ENCODE results near the gene LIMK1.
"Not testable (repeated sequence)": the region's sequence is repeated elsewhere in the genome, so short reads cannot be mapped to it uniquely, and the experiment has no call there.

LIMK1 gene

GRCh38 chr7:74148491-74148890, 64.9 kb downstream of the LIMK1 start:
- Histone ChIP-seq H3K4me3 (ENCODE audit: low read depth, low read length) (no peak overlapping the region), H3K9ac (ENCODE audit: low read depth, low read length) (no peak overlapping the region), H3K36me3 (ENCODE audit: control insufficient read depth, insufficient read depth, low read length) (no peaks in the 10 kb centered on the region), H3K27me3 (ENCODE audit: control insufficient read depth, insufficient read depth, low read length) (no peaks in the 10 kb centered on the region), H3K9me3 (ENCODE audit: control insufficient read depth, insufficient read depth, low read length) (no peaks in the 10 kb centered on the region), H3K4me1 (ENCODE audit: control insufficient read depth, insufficient read depth, low read length) (no peaks in the 10 kb centered on the region)

GRCh38 chr7:74149071-74149470, 65.5 kb downstream of the LIMK1 start:
- Histone ChIP-seq H3K4me3 (ENCODE audit: low read depth, low read length) (no peak overlapping the region), H3K36me3 (ENCODE audit: control insufficient read depth, insufficient read depth, low read length) (no peaks in the 10 kb centered on the region), H3K4me1 (ENCODE audit: control insufficient read depth, insufficient read depth, low read length) (no peaks in the 10 kb centered on the region), H3K27me3 (ENCODE audit: control insufficient read depth, insufficient read depth, low read length) (no peaks in the 10 kb centered on the region), H3K9me3 (ENCODE audit: control insufficient read depth, insufficient read depth, low read length) (no peaks in the 10 kb centered on the region), H3K9ac (ENCODE audit: low read depth, low read length) (no peak overlapping the region)

- Histone ChIP-seq H3K9me3 (ENCODE audit: control insufficient read depth, insufficient read depth, low read length) (no peaks in the 10 kb centered on the region), H3K9ac (ENCODE audit: low read depth, low read length) (no peak overlapping the region), H3K4me1 (ENCODE audit: control insufficient read depth, insufficient read depth, low read length) (no peaks in the 10 kb centered on the region), H3K27me3 (ENCODE audit: control insufficient read depth, insufficient read depth, low read length) (no peaks in the 10 kb centered on the region), H3K36me3 (ENCODE audit: control insufficient read depth, insufficient read depth, low read length) (no peaks in the 10 kb centered on the region), H3K4me3 (ENCODE audit: low read depth, low read length) (no peak overlapping the region)
These were observed 66.0 kb downstream of the LIMK1 start for GRCh38 chr7:74149603-74150002.

- Histone ChIP-seq H3K4me1 (ENCODE audit: control insufficient read depth, insufficient read depth, low read length) (no peaks in the 10 kb centered on the region), H3K36me3 (ENCODE audit: control insufficient read depth, insufficient read depth, low read length) (no peaks in the 10 kb centered on the region), H3K9me3 (ENCODE audit: control insufficient read depth, insufficient read depth, low read length) (no peaks in the 10 kb centered on the region), H3K9ac (ENCODE audit: low read depth, low read length) (no peak overlapping the region), H3K4me3 (ENCODE audit: low read depth, low read length) (no peak overlapping the region), H3K27me3 (ENCODE audit: control insufficient read depth, insufficient read depth, low read length) (no peaks in the 10 kb centered on the region)
These were observed 70.1 kb downstream of the LIMK1 start for GRCh38 chr7:74153736-74154135.

- no peaks in the 10 kb centered on the region for H3K36me3 ChIP-seq (ENCODE audit: control insufficient read depth, insufficient read depth, low read length)
- no peak overlapping the region for H3K9ac ChIP-seq (ENCODE audit: low read depth, low read length)
These were observed 72.3 kb downstream of the LIMK1 start for GRCh38 chr7:74155810-74156395.

GRCh38 chr7:74157605-74158004, 74.0 kb downstream of the LIMK1 start:
- Histone ChIP-seq H3K36me3 (ENCODE audit: control insufficient read depth, insufficient read depth, low read length) (no peaks in the 10 kb centered on the region), H3K9me3 (ENCODE audit: control insufficient read depth, insufficient read depth, low read length) (no peaks in the 10 kb centered on the region), H3K4me1 (ENCODE audit: control insufficient read depth, insufficient read depth, low read length) (no peaks in the 10 kb centered on the region), H3K4me3 (ENCODE audit: low read depth, low read length) (no peak overlapping the region), H3K27me3 (ENCODE audit: control insufficient read depth, insufficient read depth, low read length) (no peaks in the 10 kb centered on the region), H3K9ac (ENCODE audit: low read depth, low read length) (no peak overlapping the region)

More at GRCh38 chr7:74155810-74156395, 72.3 kb downstream of the LIMK1 start:
- Histone ChIP-seq H3K4me1 (ENCODE audit: control insufficient read depth, insufficient read depth, low read length) (no peaks in the 10 kb centered on the region), H3K27me3 (ENCODE audit: control insufficient read depth, insufficient read depth, low read length) (no peaks in the 10 kb centered on the region), H3K9me3 (ENCODE audit: control insufficient read depth, insufficient read depth, low read length) (no peaks in the 10 kb centered on the region), H3K4me3 (ENCODE audit: low read depth, low read length) (no peak overlapping the region)

GRCh38 chr7:74164985-74165456, 81.4 kb downstream of the LIMK1 start:
- Histone ChIP-seq H3K9ac (ENCODE audit: low read depth, low read length) (no peak overlapping the region), H3K4me3 (ENCODE audit: low read depth, low read length) (no peak overlapping the region)

GRCh38 chr7:74165867-74166593, 82.4 kb downstream of the LIMK1 start:
- Histone ChIP-seq H3K9me3 (ENCODE audit: control insufficient read depth, insufficient read depth, low read length) (no peaks in the 10 kb centered on the region), H3K4me1 (ENCODE audit: control insufficient read depth, insufficient read depth, low read length) (no peaks in the 10 kb centered on the region), H3K36me3 (ENCODE audit: control insufficient read depth, insufficient read depth, low read length) (no peaks in the 10 kb centered on the region), H3K4me3 (ENCODE audit: low read depth, low read length) (no peak overlapping the region), H3K9ac (ENCODE audit: low read depth, low read length) (no peak overlapping the region), H3K27me3 (ENCODE audit: control insufficient read depth, insufficient read depth, low read length) (no peaks in the 10 kb centered on the region)

More at GRCh38 chr7:74164985-74165456, 81.4 kb downstream of the LIMK1 start:
- H3K27me3 ChIP-seq (ENCODE audit: control insufficient read depth, insufficient read depth, low read length), result no peaks in the 10 kb centered on the region
- no peaks in the 10 kb centered on the region for H3K36me3 ChIP-seq (ENCODE audit: control insufficient read depth, insufficient read depth, low read length)
- H3K9me3 ChIP-seq (ENCODE audit: control insufficient read depth, insufficient read depth, low read length), result no peaks in the 10 kb centered on the region
- no peaks in the 10 kb centered on the region for H3K4me1 ChIP-seq (ENCODE audit: control insufficient read depth, insufficient read depth, low read length)

- H3K4me3 ChIP-seq (ENCODE audit: low read depth, low read length); H3K9me3 ChIP-seq (ENCODE audit: control insufficient read depth, insufficient read depth, low read length); H3K4me1 ChIP-seq (ENCODE audit: control insufficient read depth, insufficient read depth, low read length); H3K9ac ChIP-seq (ENCODE audit: low read depth, low read length); H3K36me3 ChIP-seq (ENCODE audit: control insufficient read depth, insufficient read depth, low read length); H3K27me3 ChIP-seq (ENCODE audit: control insufficient read depth, insufficient read depth, low read length): not testable (repeated sequence)
These were observed 83.7 kb downstream of the LIMK1 start for GRCh38 chr7:74167324-74167723.

Measured in iPS-15b (cell line).